GM12878 (cell line): ENCODE results near the gene CRTC2. TPM values are rescaled to one million over a fixed set of nuclear protein-coding genes. Genes with fewer than 3 reads are reported as not detected.
A peak's percentile ranks its signal among the peaks of the same experiment; 100 is the strongest.

ENCODE experiments used
- CBFB ChIP-seq: IDR thresholded peaks from 2 replicates; pipeline ENCODE4 v1.6.1; 2016; ENCODE audit warnings: antibody characterized with exemption, low read depth
- CEBPB ChIP-seq, 2 experiments: fragments of 150-350 bp in 1 of 2; IDR thresholded peaks; 2 replicates each; pipeline ENCODE4 v1.6.1; 2012 to 2014; ENCODE audit warnings: low read depth in 2 of 2, low read length in 2 of 2, borderline replicate concordance in 1 of 2, inconsistent platforms in 1 of 2
- ESRRA ChIP-seq: IDR thresholded peaks from 2 replicates; pipeline ENCODE4 v1.6.1; 2012; ENCODE audit warnings: mild to moderate bottlenecking, low read length, improper control_type of control experiment
- MEF2A ChIP-seq: IDR thresholded peaks from 2 replicates; pipeline ENCODE4 v1.6.1; 2011; ENCODE audit warnings: low read depth, mild to moderate bottlenecking, low read length, moderate library complexity; ENCODE audit not compliant: insufficient read depth
- MEF2B ChIP-seq: fragments of 450-650 bp; IDR thresholded peaks from 2 replicates; pipeline ENCODE4 v1.6.1; 2018; ENCODE audit warnings: mild to moderate bottlenecking, moderate library complexity; ENCODE audit not compliant: partially characterized antibody, poor library complexity, severe bottlenecking
- MYC ChIP-seq: IDR thresholded peaks from 2 replicates; pipeline ENCODE4 v1.6.1; 2011; ENCODE audit warnings: mild to moderate bottlenecking, low read length, moderate library complexity, inconsistent platforms; ENCODE audit not compliant: insufficient read depth, insufficient replicate concordance, insufficient read length, severe bottlenecking
- NFXL1 ChIP-seq: fragments of 450-650 bp; IDR thresholded peaks from 2 replicates; pipeline ENCODE4 v1.6.1; 2017; ENCODE audit warnings: antibody characterized with exemption, mild to moderate bottlenecking, borderline replicate concordance
- POU2F2 ChIP-seq: IDR thresholded peaks from 3 replicates; pipeline ENCODE4 v1.6.1; 2011; ENCODE audit warnings: low read depth, mild to moderate bottlenecking, low read length, borderline replicate concordance
- RUNX3 ChIP-seq: IDR thresholded peaks from 2 replicates; pipeline ENCODE4 v1.6.1; 2012; ENCODE audit warnings: low read length, inconsistent platforms
- SREBF1 ChIP-seq: IDR thresholded peaks from 2 replicates; pipeline ENCODE4 v1.6.1; 2012; ENCODE audit warnings: mild to moderate bottlenecking, low read length
- TCF7 ChIP-seq: IDR thresholded peaks from 2 replicates; pipeline ENCODE4 v1.6.1; 2014; ENCODE audit warnings: antibody characterized with exemption, borderline replicate concordance
- polyA plus RNA-seq, 11 experiments: library from polyadenylated mRNA; depleted of rRNA in 4 of 11; unstranded in 6 of 11; stranded (reverse) in 5 of 11; fragments of >200 nt; fragmentation: Nextera tagmentation in 4 of 11; fragmentation: Illumina TruSeq in 1 of 11; extraction: Ambion mirVana in 4 of 11; extraction: Trizol in 1 of 11; gene quantifications; 1 replicate in 1 of 11; 2 replicates in 10 of 11; pipeline versions ENCODE4 v1.2.1 to v1.2.3, GENCODE V29; 2011 to 2016; ENCODE audit warnings: inconsistent platforms in 2 of 11, missing spikeins in 2 of 11, low read depth in 1 of 11
- total RNA-seq, 4 experiments: library from RNA; depleted of rRNA in 3 of 4; stranded (reverse); fragments of >200 nt in 3 of 4; fragmentation: Illumina TruSeq in 1 of 4; extraction: Trizol in 1 of 4; gene quantifications; 2 replicates each; pipeline versions ENCODE4 v1.2.1 to v1.2.3, GENCODE V29; 2013 to 2021
- TF ChIP-seq, protein P1 (sequence below): fragments of 450-650 bp; IDR thresholded peaks from 2 replicates; pipeline ENCODE4 v1.6.1; 2017; ENCODE audit warnings: borderline replicate concordance
- TF ChIP-seq, protein P2 (sequence below): fragments of 450-650 bp; IDR thresholded peaks from 2 replicates; pipeline ENCODE4 v1.6.1; 2016; ENCODE audit warnings: mild to moderate bottlenecking
- TF ChIP-seq, protein P3 (sequence below): fragments of 450-650 bp; IDR thresholded peaks from 2 replicates; pipeline ENCODE4 v1.6.1; 2016; ENCODE audit warnings: mild to moderate bottlenecking
- TF ChIP-seq, protein P4 (sequence below): fragments of 450-650 bp; conservative IDR thresholded peaks from 2 replicates; pipeline ENCODE4 v1.6.1; 2017; ENCODE audit warnings: mild to moderate bottlenecking, moderate library complexity
- TF ChIP-seq, protein P5 (sequence below): fragments of 150-350 bp; IDR thresholded peaks from 2 replicates; pipeline ENCODE4 v1.6.1; 2016; ENCODE audit warnings: low read depth, low read length
- TF ChIP-seq, protein P6 (sequence below), 3 experiments: IDR thresholded peaks in 2 of 3; conservative IDR thresholded peaks in 1 of 3; 2 replicates each; pipeline ENCODE4 v1.5.1; 2011; ENCODE audit warnings: low read depth in 3 of 3, low read length in 3 of 3, mild to moderate bottlenecking in 3 of 3, control low read depth in 2 of 3, moderate library complexity in 2 of 3, inconsistent platforms in 1 of 3, mixed read lengths in 1 of 3; ENCODE audit not compliant: control insufficient read depth in 2 of 3, insufficient read depth in 1 of 3; ENCODE audit errors: extremely low read depth in 1 of 3

CRTC2 gene
- total and polyA plus RNA-seq, 10 of the 15 experiments (the other 5 are each of a cell fraction or from before 2014, with no cell fraction given): 5.1 to 57.9 (median 32.7) TPM

DNA sequence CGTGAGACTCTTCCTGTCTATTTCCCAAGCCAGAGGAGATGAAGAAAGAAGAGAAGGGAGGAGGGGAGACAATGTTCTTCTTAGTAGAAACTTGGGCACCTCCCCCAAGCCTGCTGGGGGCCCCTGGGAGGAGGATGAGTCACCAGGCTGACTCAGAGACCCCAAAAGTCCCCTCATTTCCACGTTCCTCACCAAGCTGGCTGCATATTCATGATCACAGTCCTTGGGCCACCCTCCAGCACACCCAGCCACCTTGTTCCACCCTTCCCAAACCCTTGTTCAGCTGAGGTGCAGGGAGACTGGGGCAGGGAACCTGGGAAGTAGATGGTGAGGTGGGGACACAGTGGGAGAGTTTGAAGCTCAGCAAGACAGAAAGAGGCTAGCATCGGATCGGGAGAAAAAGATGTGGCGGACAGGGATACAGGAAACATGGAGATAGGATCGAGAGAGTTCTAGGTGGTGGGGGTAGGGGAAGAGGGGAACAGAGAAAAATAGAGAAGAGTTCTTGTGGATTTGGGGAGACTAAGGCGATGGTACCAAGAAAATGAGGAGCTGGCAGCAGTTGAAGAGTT is 27.0 kb upstream of the CRTC2 start (continued):
- TF ChIP-seq, protein P1, sequence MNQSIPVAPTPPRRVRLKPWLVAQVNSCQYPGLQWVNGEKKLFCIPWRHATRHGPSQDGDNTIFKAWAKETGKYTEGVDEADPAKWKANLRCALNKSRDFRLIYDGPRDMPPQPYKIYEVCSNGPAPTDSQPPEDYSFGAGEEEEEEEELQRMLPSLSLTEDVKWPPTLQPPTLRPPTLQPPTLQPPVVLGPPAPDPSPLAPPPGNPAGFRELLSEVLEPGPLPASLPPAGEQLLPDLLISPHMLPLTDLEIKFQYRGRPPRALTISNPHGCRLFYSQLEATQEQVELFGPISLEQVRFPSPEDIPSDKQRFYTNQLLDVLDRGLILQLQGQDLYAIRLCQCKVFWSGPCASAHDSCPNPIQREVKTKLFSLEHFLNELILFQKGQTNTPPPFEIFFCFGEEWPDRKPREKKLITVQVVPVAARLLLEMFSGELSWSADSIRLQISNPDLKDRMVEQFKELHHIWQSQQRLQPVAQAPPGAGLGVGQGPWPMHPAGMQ: no peak
- TF ChIP-seq, protein P2, sequence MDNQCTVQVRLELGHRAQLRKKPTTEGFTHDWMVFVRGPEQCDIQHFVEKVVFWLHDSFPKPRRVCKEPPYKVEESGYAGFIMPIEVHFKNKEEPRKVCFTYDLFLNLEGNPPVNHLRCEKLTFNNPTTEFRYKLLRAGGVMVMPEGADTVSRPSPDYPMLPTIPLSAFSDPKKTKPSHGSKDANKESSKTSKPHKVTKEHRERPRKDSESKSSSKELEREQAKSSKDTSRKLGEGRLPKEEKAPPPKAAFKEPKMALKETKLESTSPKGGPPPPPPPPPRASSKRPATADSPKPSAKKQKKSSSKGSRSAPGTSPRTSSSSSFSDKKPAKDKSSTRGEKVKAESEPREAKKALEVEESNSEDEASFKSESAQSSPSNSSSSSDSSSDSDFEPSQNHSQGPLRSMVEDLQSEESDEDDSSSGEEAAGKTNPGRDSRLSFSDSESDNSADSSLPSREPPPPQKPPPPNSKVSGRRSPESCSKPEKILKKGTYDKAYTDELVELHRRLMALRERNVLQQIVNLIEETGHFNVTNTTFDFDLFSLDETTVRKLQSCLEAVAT: 0 out of 2 replicates have a peak, but pooled peaks have one; percentile 58
- TF ChIP-seq MEF2A: no peak
- TF ChIP-seq MEF2B: no peak
- TF ChIP-seq ESRRA: no peak
- no peak for TF ChIP-seq CBFB
- TF ChIP-seq, protein P3, sequence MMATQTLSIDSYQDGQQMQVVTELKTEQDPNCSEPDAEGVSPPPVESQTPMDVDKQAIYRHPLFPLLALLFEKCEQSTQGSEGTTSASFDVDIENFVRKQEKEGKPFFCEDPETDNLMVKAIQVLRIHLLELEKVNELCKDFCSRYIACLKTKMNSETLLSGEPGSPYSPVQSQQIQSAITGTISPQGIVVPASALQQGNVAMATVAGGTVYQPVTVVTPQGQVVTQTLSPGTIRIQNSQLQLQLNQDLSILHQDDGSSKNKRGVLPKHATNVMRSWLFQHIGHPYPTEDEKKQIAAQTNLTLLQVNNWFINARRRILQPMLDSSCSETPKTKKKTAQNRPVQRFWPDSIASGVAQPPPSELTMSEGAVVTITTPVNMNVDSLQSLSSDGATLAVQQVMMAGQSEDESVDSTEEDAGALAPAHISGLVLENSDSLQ: no peak
- TF ChIP-seq CEBPB (IDR thresholded peaks at IDR 0.05; ENCODE audit: borderline replicate concordance in 1 of 2, low read depth in 2 of 2, low read length in 2 of 2): no peak
- TF ChIP-seq, protein P4, sequence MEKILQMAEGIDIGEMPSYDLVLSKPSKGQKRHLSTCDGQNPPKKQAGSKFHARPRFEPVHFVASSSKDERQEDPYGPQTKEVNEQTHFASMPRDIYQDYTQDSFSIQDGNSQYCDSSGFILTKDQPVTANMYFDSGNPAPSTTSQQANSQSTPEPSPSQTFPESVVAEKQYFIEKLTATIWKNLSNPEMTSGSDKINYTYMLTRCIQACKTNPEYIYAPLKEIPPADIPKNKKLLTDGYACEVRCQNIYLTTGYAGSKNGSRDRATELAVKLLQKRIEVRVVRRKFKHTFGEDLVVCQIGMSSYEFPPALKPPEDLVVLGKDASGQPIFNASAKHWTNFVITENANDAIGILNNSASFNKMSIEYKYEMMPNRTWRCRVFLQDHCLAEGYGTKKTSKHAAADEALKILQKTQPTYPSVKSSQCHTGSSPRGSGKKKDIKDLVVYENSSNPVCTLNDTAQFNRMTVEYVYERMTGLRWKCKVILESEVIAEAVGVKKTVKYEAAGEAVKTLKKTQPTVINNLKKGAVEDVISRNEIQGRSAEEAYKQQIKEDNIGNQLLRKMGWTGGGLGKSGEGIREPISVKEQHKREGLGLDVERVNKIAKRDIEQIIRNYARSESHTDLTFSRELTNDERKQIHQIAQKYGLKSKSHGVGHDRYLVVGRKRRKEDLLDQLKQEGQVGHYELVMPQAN: no peak
- 0 out of 2 replicates have a peak, but pooled peaks have one; percentile 10 for TF ChIP-seq RUNX3
- TF ChIP-seq, protein P5, sequence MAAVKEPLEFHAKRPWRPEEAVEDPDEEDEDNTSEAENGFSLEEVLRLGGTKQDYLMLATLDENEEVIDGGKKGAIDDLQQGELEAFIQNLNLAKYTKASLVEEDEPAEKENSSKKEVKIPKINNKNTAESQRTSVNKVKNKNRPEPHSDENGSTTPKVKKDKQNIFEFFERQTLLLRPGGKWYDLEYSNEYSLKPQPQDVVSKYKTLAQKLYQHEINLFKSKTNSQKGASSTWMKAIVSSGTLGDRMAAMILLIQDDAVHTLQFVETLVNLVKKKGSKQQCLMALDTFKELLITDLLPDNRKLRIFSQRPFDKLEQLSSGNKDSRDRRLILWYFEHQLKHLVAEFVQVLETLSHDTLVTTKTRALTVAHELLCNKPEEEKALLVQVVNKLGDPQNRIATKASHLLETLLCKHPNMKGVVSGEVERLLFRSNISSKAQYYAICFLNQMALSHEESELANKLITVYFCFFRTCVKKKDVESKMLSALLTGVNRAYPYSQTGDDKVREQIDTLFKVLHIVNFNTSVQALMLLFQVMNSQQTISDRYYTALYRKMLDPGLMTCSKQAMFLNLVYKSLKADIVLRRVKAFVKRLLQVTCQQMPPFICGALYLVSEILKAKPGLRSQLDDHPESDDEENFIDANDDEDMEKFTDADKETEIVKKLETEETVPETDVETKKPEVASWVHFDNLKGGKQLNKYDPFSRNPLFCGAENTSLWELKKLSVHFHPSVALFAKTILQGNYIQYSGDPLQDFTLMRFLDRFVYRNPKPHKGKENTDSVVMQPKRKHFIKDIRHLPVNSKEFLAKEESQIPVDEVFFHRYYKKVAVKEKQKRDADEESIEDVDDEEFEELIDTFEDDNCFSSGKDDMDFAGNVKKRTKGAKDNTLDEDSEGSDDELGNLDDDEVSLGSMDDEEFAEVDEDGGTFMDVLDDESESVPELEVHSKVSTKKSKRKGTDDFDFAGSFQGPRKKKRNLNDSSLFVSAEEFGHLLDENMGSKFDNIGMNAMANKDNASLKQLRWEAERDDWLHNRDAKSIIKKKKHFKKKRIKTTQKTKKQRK: no peak
- TF ChIP-seq TCF7: no peak
- TF ChIP-seq SREBF1: no peak
- no peak for TF ChIP-seq POU2F2
- no peak for TF ChIP-seq NFXL1
- TF ChIP-seq, protein P6, sequence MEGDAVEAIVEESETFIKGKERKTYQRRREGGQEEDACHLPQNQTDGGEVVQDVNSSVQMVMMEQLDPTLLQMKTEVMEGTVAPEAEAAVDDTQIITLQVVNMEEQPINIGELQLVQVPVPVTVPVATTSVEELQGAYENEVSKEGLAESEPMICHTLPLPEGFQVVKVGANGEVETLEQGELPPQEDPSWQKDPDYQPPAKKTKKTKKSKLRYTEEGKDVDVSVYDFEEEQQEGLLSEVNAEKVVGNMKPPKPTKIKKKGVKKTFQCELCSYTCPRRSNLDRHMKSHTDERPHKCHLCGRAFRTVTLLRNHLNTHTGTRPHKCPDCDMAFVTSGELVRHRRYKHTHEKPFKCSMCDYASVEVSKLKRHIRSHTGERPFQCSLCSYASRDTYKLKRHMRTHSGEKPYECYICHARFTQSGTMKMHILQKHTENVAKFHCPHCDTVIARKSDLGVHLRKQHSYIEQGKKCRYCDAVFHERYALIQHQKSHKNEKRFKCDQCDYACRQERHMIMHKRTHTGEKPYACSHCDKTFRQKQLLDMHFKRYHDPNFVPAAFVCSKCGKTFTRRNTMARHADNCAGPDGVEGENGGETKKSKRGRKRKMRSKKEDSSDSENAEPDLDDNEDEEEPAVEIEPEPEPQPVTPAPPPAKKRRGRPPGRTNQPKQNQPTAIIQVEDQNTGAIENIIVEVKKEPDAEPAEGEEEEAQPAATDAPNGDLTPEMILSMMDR (IDR thresholded peaks at IDR 0.05 in 2 of 3, conservative IDR thresholded peaks at IDR 0.05 in 1 of 3; ENCODE audit: control insufficient read depth in 2 of 3, extremely low read depth in 1 of 3, insufficient read depth in 1 of 3, low read depth in 3 of 3, low read length in 3 of 3): no peak
- TF ChIP-seq MYC: no peak
